ENCODE data around the gene B4GALT7.
"Not testable (repeated sequence)": the region's sequence is repeated elsewhere in the genome, so short reads cannot be mapped to it uniquely, and the experiment has no call there.

Gene B4GALT7, protein sequence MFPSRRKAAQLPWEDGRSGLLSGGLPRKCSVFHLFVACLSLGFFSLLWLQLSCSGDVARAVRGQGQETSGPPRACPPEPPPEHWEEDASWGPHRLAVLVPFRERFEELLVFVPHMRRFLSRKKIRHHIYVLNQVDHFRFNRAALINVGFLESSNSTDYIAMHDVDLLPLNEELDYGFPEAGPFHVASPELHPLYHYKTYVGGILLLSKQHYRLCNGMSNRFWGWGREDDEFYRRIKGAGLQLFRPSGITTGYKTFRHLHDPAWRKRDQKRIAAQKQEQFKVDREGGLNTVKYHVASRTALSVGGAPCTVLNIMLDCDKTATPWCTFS

GRCh38 chr5:177599731-177600507, at the start of gene B4GALT7:
Gene B4GALT7, plus strand, starts transcription at chr5:177600132. Its CDS starts 79 bp downstream, at chr5:177600211.
- DNase-seq = peak; percentile 83

DNA sequence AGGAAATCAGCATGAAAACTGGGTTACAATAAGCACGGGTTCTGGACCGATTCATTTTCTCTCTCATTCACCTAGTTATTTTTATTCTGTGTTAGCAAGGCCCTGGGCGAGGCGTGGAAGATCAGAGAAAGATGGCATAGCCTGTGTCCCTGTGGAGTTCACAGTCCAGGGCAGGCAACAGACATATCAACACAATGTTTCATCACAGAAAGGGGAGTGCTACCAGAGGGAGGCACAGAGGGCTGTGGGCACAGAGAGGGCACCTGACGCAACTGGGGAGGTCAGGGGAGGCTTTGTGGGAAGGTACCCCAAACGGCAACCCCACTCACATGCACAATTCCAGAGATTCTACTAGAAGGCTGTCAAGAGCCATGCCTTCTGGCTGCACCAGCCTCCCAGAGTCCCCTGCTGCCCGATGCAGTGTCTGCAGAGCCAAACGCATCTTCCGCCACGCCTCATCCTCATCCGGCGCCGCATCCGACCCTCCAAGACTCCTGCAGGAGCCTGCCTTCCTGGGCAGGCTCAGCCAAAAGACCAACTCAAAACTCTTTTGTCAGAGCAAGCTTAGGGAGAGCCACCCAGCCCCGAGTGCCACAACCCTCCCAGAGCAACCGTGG, 47.0 kb upstream of the B4GALT7 start:
- DNase-seq = no peak

DNA sequence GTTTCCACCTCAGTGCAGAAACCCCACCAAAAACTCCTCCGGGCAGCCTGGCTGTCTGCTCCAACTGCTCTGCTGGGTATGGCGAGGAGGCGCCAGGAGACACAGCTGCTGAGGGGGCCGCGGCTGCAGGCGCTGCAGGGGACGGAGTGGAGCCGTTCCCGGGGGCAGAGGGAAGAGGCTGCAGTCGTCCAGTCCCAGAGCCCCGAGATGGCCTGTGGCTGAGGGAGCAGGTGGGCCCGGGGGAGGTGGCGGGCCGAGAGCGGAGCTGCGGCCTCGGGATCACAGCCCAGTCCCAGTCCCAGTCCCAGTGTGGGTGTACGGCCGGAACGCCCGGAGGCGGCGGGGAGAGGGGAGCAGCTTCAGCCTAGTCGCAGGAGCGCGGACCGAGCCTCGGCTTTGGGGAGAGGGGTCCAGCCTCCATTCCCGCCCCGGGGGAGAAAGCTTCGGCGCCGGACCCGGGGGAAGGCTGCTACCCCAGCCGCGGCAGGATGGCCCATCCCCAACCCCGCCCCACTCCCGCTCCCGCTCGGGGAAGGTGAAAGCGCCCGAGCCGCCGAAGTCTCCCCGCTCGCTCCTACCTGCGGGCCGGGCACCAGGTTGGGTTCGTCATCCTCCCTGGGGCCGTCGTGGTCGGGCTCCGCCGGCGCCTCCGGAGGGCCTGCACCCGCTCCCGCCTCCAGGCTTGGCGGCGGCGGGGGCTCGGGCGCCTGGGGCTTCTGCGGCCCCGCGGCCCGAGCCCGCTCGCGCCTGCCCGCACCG, 46.1 kb upstream of the B4GALT7 start:
- peak; percentile 32 for DNase-seq

DNA sequence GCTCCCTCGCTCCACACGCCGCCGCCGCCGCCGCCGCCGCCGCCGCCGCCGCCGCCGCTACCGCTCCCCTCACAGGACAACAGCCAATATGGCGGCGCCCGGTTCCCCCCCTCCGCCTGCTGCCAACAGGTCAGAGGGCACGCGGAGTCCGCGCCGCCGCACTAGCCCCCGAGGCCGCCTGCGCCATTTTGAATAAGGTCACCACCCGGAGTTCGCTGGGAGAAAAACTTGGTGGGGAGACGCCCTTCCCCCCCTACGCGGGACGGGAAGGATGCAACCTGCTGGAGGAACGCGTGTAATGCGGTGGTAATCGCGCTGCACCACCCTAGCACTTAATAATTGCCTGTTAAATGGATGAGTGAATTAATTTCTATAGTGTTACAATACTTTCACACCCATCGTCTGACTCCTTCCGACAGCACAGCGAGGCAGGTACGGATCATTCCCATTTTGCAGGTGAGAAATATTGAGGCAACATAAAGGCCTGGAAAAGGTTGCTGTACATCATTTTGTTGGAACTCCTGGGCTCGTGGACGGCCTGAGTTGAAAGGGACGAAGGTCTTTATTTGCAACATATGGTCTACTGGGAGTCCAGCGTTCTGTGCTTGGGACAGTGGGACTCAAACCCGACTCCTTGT, 45.3 kb upstream of the B4GALT7 start, which contains the start of gene FAM193B:
TSS of gene FAM193B (minus strand) at position 90 of the 638 bp plus-strand sequence. CDS start 105 bp downstream, outside the sequence.
- peak; percentile 94 for DNase-seq

DNA sequence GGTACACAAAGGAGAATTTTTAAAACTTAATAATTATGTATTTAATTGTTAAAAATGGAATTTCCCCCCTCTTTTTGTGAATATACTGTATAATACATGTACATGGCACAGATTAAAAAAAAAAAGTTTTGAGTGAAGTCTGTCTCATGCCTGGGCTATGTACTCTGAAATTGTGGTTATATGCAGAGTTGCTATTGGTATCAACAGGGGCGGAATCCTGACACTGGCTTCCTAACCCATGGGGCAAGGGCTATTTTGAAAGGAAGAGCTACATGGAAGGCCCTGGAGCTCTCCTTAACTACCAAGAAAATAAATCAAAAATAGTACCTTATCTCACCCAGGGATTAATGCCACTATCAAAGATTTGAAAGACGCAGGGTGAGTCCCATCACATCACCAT, 44.7 kb upstream of the B4GALT7 start:
- no peak for DNase-seq

DNA sequence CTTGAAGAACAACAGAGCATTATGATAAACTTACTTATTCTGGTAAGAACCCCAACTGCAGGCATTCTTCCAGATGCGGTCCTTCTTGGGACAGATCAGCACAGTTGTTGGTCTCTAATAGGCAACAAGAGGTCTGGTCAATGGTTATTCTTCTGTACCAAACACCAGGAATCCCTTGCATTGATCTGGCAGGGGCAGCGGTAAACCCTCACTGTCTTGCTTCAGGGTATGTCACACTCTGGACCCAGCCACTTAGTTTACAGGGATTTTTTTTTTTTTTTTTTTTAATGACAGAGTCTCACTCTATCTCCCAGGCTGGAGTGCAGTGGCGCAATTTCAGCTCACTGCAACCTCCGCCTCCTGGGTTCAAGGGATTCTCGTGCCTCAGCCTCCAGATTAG, 44.3 kb upstream of the B4GALT7 start:
- no peak for DNase-seq

- DNase-seq = no peak
Observed at GRCh38 chr5:177557041-177557647, 42.8 kb upstream of the B4GALT7 start.

- no peak for DNase-seq
Observed at GRCh38 chr5:177557796-177558195, 42.1 kb upstream of the B4GALT7 start.

GRCh38 chr5:177559446-177559941, 40.4 kb upstream of the B4GALT7 start:
- not testable (repeated sequence) for DNase-seq

DNA sequence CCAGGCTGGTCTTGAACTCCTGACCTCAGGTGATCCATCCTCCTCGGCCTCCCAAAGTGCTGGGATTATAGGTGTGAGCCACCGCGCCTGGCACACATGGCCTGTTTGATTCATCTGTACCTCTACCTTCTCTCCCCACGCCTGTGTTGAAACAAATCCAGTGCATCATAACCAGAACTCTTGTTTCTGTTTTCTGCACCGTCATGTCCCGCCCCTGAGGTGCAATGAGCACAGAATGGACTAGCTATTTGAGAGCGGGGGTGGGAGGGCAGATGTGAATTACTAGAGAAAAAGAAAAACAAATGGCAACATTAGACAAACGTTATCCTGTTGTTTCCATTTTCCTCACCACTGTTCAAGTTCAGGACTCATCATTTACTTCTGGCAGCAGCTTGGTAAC, 34.9 kb upstream of the B4GALT7 start:
- DNase-seq = no peak

- DNase-seq = no peak
Observed at GRCh38 chr5:177568326-177568725, 31.6 kb upstream of the B4GALT7 start.

GRCh38 chr5:177569894-177570293, 30.0 kb upstream of the B4GALT7 start:
- DNase-seq = no peak

DNA sequence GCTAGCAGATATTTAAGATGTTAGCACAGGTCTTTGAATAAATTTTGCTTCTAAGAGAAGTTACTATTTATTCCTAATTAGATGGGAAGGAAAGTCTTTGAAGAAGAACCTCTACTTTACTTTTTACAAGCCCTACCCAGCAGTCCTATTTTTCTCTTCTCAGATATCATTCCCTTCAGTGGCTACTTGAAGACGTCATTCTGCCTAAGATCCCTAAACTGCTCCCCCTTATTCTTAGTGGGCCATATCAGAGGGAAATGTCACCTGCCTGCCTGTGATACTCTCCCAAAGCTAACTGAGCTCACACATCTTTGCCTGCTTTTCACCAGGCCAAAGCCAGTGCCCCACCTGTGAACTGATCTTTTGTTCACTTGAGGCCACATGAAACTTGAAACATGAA, 24.4 kb upstream of the B4GALT7 start:
- no peak for DNase-seq

- DNase-seq = no peak
Observed at GRCh38 chr5:177576169-177576568, 23.8 kb upstream of the B4GALT7 start.

DNA sequence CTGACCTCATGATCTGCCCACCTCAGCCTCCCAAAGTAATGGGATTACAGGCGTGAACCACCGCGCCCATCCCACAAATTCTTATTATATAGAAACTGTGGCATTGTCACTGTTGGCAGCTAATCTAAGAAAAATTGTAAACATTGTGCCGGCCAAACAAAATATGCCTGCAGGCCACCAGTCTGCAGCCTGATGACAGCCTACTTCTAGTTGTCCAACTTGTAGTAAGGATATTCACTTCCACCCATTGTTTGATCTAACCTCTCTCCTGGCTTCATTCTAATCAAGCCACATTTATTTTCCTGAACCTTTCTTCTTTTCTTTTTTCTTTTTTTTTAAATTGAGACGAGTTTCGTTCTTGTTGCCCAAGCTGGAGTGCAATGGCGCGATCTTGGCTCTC, 21.6 kb upstream of the B4GALT7 start:
- DNase-seq = no peak

DNA sequence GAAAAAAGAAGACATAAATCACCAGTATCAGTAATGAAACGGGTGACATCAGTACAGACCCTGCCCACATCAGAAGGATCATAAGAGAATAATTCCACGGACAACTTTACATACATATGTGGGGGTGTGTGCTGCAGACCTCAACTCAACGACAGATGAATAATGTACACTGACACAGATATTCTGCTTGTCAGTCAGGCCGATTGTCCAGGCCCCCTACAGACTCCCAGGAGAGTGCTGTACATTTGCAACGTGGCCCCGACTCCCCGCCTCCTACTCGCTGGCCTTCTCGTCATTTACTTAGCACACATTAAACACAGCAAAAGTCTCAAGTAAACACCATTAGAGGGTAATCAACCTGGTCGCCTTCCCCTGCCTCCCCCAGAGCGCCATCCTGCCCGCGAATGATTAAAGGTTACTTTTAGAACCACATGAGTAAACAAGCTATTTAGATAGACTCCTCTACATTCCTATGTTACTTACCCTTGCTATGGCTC, 11.5 kb upstream of the B4GALT7 start:
- DNase-seq = no peak

DNA sequence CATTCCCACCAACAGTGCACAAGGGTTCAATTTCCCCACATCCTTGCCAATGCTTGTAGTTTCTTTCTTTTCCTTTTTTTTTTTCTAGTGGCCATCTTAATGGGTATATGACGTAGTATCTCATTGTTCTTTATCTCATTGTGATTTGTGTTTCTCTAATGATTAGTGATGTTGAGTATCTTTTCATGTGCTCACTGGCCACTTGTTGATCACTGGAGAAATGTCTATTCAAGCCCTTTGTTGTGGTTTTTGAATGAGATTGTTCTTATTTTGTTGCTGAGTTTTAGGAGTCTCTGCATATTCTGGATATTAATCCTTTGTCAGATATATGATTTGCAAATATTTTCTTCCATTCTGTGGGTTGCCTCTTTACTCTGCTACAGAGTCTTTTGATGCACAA, 9.5 kb upstream of the B4GALT7 start:
- DNase-seq = no peak

GRCh38 chr5:177591690-177592009, 8.3 kb upstream of the B4GALT7 start:
- DNase-seq = no peak

DNA sequence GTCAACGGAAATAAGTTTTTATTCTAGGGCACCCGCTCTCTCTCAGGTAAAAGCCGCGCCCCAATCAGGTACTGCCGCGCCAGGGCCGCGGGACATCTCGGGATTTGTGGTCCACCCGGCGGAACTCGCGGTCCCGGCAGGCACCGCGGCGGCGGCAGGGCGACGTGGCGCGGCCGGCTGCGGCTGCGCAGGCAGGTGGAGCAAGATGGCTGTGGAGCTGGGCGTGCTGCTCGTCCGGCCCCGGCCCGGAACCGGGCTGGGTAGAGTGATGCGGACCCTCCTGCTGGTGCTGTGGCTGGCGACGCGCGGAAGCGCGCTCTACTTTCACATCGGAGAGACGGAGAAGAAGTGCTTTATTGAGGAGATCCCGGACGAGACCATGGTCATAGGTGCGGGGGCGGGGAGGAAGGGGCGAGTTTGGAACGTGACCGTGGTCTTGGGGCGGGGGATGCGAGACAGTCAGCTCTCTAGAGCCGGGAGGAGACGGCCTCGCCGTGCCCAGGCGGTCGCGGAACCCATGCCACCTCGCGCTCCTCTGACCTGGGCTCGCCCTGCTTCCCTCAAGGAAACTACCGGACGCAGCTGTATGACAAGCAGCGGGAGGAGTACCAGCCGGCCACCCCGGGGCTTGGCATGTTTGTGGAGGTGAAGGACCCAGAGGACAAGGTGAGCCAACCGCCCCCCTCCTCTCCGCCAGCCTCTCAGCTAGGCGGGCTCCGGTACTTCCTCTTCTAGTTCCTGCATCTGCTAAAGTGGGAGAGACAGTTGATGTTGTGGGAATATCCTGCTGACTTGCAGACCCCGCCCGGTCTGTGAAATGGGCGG, 7.7 kb upstream of the B4GALT7 start, which contains the start of gene TMED9:
TSS of gene TMED9 (plus strand) at position 194 of the 825 bp plus-strand sequence. CDS start at position 206, 12 bp downstream.
- DNase-seq = peak; percentile 84

DNA sequence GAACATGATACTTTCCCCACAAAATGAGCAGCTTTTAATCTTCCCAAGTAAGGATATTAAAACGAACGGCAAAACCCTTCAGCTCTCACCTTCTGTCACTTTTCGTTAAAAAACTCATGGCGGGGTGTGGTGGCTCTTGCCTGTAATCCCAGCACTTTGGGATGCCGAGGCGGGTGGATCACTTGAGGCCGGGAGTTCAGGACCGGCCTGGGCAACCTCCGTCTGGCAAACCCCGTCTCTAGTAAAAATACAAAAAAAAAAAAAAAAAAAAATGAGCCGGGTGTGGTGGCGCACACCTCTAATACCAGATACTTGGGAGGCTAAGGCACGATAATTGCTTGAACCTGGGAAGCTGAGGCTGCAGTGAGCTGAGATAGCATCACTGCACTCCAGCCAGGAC, 7.0 kb upstream of the B4GALT7 start:
- no peak for DNase-seq

DNA sequence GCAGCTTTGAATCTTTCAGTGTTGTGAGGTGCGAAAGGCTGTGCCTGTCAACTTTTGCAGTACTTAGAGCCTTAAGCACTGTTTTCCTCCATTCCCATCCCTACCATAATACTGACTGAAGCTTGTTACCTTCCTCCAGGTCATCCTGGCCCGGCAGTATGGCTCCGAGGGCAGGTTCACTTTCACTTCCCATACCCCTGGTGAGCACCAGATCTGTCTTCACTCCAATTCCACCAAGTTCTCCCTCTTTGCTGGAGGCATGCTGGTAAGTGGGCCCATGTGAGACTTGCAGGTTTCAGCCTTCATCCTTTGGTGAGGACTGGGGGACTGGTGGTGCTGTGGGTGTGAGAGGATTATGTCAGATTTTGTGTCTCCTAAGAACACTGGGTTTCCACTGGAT, 6.4 kb upstream of the B4GALT7 start:
- DNase-seq = no peak

Data from activated gamma-delta T cell treated with Interleukin-2 at 50 U/mL for 16 hours (primary cell).